ENCODE data around the gene HES5.

Gene HES5

DNA sequence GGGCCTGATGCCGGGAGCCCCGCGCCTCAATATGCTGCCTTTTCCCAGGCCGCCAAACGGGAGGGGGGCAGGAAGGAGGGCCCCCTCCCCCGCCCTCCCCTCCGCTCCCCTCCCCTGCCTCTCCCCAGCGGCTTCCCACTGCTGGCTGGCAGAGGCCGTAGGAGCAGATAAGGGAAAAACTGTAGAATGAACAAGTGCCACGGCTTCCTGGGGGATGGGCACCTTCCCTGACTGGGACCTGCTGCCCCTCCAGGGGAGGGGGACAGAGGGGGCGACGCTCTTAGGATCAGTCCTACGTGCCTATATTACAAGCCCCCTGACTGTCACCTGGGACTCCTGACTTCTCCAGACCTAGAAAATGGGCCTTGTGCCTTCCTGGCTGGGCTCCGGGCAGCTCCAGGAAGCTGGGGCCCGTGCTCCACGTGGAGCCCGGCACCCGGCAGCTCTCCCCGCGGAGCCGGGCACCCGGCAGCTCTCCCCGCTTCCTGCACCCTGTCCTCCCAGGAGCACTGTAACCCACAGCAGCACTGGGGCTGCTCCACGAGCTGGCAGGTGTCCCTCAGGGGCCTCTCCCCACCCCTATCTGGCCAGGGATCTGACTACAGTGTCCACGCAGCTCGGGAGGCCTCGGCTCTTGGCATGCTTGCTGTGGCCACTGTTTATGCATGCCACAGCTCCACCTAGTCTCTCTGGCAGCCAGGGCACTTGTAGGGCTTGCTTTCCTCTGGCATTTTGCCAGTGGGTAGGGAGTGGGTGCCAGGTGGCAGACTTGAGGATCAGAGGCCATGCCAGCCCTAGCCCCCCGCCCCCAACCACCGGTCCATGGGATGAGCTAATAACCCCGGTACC, 674 bp upstream of the HES5 start:
- DNase-seq: no peak

GRCh38 chr1:2528966-2529783, 888 bp downstream of the HES5 start:
- DNase-seq: peak; percentile 58

DNA sequence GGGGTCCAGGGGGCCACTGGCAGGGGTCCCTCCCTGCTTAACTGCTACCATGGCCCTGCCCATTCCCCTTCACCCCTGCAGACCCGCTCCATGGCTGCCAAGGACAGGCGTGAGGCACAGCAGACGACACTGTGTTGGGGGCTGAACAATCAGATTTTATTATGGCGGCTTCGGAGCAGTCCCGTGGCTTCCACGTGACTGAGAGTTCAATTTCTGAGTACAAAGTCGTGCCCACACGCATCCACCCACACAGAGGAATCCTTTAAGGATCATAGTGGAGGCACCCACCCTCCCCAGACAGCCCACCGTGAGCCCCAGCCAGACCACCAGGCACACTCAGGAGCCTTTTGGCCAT, 1.5 kb downstream of the HES5 start:
- DNase-seq: peak; percentile 25

DNA sequence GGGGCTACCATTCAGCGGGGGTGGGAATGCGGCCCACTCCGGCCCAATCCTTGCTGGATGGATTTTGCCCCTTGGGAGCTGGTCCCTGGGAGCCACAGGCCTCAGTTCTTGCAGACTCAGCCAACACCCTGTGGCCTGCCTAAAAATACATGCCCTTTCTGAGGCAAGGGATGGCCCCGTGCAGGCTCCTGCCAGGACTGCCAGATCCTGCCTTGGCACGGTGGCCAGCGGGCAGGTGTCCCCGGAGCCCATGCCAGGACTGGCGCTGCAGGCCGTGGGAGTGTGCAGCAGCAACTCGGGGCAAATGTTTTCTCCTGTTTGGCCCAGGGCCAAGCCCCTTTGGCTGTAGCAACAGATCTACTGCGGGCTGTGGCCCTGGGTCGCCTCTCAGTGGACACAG, 2.0 kb downstream of the HES5 start:
- peak; percentile 21 for DNase-seq

GRCh38 chr1:2527556-2527860, 2.6 kb downstream of the HES5 start:
- DNase-seq: no peak

DNA sequence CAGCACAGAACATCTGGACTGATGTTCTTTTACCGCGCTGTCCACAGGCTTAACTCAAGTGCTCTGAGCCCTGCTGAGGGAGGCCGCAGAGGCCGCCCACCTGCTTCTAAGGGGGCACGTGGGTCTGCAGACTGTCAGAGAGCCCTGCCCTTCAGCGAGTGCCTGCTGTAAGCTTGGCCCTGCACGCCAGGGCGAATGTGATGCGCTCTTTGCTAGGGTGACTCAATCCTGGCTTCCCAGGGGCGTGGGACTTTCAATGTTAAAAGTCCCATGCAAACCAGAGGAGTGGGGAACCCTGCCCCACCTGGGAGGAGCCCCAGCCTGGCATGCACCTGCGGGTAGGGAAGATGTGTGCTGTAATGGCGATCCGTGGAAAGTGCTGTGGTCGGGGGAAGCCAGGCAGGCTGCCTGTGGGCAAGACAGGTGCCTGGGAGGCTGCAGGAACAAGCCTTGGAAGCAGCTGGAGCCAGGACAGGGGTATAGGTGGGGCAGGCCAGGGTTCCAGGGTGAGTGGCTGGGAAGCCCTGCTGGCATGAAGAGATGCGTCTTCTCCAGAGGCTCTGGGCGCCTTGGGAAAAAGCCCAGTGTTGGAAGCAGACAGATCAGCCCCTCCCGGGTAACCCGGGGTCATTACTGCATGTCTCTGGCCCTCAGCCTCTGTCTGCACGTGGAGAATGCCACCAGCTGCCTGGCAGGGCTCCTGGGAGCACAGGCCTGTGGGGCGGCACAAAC, 3.1 kb downstream of the HES5 start:
- peak; percentile 59 for DNase-seq

DNA sequence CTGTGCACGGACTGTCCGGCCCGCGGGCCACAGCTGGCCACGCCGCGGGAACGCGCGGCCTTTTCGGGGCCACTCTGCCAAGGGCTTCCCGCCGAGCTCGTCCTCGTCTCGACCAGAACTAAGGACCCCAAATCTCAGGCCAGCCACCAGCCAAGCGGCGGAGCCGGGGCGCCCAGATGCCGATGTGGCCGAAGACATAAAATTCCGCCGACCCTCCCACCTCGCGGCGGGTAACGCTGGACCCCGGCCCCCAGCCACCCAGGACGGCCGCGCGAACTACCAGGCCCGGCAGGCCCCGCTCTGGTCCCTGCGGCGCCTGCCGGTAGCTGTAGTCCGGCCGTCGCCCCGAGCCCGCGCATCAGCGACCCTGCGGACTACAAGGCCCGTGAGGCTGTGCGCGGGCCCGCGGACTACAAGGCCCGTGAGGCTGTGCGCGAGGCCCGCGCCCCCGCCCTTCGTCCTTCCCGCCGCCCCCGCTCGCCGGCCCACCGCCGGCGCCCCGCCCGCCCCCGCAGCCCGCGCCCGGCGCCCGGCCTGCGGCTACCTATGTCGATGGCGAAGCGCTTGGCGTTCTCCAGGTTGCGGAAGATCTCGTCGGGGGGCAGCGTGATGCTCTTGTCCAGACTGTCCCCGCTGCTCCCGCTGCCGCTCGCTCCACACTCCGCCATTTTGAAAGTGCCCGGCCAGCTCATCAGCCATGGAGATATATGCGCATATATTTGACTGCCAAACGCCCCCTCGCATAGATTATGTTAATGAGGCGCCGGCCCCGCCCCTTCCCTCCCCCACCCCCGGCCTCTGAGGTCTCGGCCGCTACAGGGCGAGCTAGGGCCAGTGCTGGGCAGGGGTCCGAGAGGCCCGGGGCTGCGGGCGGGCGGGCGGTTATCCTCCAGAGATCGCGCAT, 3.9 kb downstream of the HES5 start, which contains the start of gene PANK4:
TSS of gene PANK4 (minus strand) at position 677 of the 904 bp plus-strand sequence. CDS start at position 668, 9 bp downstream.
- DNase-seq: peak; percentile 97

DNA sequence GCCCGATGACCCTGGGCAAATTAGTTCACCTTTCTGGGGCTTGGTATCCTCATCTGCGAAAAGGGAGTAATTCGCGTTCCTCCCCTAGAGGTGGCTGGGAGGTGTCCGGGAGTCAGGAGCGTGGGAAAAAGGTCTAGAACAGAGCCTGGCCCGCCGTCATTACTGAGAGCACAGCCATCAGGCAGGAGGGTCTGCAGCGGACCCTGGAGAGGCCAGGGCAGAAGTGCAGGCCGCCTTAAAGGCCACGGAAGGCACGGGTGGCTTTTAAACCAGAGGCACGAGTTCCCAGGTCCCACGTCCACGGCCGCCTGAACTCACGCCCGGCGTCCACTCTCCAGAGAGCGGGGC, 4.5 kb downstream of the HES5 start:
- no peak for DNase-seq

GRCh38 chr1:2523891-2524609, 6.0 kb downstream of the HES5 start:
- DNase-seq: no peak

GRCh38 chr1:2523191-2523890, 6.7 kb downstream of the HES5 start:
- DNase-seq: peak; percentile 23

GRCh38 chr1:2522230-2522629, 7.8 kb downstream of the HES5 start:
- no peak for DNase-seq

DNA sequence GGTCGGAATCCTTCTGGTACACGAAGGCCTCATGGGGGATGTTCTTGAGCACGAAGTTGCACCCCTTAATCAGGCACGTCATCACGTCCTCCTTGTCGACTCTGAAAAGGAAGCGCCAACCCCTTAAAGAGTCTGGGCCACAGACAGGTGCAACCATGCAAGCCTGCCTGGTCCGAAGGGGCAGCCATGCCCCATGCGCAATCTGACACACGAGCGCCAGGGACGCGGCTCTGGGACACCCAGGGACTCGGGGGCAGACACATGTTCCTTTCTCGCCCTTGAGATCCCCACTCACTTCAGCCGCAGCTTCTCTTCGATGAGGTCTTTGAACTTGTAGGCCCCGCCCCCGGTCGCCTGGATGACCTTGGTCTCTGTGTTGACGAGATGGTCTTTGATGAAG, 9.3 kb downstream of the HES5 start:
- no peak for DNase-seq

- no peak for DNase-seq
Measured at GRCh38 chr1:2520206-2520605, 9.9 kb downstream of the HES5 start.

- DNase-seq: no peak
Measured at GRCh38 chr1:2519729-2520128, 10.3 kb downstream of the HES5 start.

DNA sequence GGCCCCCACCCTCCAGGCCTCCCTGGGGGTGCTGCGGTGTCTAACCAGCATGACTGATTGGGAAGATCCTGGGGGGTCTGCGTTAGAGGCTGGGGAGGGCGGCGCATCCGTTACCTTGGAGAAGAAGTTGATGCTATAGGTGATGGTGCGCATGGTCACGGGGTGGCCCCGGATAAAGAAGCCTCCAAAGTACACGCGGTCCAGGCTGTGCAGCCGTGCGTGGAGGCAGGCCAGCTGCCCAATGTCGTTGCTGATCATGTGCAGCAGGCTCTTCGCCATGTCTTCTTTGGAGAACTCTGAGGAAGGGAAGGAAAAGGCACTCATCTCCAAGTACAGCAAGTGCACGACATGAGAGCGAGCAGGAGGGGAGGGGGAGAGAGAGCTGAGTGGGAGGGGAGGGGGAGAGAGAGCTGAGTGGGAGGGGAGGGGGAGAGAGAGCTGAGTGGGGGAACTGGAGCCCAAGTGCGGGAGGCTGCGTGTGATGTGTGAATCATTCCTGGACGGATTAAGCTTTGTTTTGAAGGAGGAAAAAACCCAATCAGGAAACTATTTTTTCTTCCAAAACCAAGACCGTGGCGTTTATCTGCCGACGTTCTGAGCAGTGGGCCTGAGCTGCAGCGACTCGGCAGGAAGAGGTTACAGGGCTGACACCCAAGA, 10.9 kb downstream of the HES5 start:
- no peak for DNase-seq

GRCh38 chr1:2518528-2518927, 11.5 kb downstream of the HES5 start:
- DNase-seq: no peak

DNA sequence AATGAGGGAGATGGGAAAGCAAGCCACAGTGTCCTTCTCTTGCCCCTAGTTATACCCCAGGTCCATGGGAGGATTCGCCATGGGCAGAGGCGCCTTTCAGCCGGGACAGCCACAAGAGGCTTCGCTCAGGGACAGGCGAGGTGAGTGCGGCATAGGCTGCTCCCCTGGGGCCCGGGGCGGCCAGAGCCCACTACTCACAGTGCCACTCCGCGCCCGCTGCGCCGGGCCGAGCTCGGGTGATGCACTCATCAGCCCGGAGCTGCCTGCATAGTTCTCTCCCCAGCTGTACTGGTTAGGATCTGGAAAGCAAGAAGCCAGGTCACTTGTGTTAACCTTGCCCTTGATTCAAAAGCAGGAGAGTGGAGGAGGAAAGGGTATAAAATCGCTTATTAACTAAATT, 12.1 kb downstream of the HES5 start:
- DNase-seq: no peak

DNA sequence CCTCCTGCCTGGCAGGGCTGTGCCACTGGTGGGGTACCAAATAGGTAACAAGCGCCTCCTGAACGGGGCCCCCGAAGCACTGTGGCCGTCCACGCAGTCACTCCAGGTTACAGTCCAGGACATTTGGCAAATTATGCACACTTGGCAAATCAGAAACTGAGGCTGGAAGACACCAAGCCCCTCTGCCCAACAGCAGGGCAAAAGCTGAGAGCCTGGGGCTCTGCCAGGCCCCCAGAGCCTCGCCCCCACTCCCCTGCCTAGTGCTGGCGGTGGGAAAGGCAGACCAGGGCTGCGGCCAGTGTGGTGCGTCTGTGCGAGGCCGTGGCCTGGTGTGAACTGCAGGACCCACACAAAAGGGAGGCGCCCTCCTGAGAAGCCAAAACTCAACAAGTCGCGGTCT, 13.1 kb downstream of the HES5 start:
- no peak for DNase-seq

- DNase-seq: no peak
Measured at GRCh38 chr1:2516124-2516523, 13.9 kb downstream of the HES5 start.

DNA sequence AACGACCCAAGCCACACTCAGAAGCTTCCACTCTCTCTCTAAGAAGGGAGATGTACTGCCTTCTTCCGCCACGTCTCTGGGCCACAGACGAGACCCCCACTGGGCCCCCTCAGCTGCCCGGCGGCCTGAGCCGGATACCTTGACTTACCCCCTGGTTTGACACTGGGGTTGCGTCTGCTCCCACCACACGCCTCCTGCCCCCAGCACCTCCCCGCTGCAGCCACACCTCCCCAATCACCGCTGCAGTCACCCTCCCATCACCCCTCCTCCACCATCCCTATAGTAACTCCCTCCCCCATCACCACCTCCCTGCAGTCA, 14.3 kb downstream of the HES5 start:
- DNase-seq: no peak

All from eye (tissue), 1 donor.